HG03520 (cell line): Measurements from ENCODE around the gene FCHO1.

ENCODE experiments used
- ATAC-seq: cut with Tn5 transposase; IDR thresholded peaks from one replicate; pipeline ENCODE4 v1.9.1; 2021; ENCODE audit warnings: mild to moderate bottlenecking, moderate library complexity; ENCODE audit not compliant: unreplicated experiment

Gene FCHO1

DNA sequence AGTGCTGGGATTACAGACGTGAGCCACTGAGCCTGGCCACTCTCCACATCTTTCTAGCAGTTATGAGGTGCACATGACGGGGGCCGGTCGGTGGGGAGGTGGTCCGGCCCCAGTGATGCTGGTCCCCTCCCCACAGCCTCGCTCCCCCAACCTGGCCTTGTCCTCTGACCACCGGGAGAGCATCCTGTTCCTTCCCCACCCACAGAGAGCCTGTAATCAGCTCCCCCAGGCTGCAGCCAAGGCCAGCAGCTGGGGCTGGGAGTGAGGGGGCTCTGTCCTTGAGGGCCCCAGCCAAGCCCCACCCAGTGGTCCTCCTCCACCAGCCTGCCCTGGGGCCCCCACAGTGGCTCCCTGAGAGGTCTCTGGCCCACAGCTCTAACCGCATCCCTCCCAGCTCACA is 73.1 kb downstream of the FCHO1 start:
- ATAC-seq = no peak

DNA sequence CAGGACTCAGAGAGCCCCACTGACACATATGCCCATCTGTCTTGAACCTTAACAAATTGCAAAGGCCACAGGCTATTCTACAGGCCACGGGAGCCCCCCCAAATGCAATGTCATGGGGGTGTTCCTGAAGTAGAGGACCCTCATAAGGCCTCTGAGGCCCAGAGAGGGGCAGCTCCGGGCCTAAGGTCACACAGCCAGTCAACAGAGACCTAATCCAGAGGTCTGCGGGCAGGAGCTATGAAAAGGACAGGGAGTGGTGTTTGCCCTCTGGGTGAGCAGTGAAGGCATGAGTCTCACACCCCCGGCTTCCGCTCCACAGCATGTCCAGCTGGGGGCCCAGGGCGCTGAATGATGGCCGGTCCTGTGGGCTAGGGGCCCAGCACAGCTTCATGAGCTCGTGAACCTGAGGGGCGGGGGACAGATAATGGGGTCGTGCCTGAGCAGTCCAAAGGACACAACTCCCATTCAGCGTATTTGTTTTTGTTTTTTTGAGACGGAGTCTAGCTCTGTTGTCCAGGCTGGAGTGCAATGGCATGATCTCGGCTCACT is 75.3 kb downstream of the FCHO1 start:
- no peak for ATAC-seq

DNA sequence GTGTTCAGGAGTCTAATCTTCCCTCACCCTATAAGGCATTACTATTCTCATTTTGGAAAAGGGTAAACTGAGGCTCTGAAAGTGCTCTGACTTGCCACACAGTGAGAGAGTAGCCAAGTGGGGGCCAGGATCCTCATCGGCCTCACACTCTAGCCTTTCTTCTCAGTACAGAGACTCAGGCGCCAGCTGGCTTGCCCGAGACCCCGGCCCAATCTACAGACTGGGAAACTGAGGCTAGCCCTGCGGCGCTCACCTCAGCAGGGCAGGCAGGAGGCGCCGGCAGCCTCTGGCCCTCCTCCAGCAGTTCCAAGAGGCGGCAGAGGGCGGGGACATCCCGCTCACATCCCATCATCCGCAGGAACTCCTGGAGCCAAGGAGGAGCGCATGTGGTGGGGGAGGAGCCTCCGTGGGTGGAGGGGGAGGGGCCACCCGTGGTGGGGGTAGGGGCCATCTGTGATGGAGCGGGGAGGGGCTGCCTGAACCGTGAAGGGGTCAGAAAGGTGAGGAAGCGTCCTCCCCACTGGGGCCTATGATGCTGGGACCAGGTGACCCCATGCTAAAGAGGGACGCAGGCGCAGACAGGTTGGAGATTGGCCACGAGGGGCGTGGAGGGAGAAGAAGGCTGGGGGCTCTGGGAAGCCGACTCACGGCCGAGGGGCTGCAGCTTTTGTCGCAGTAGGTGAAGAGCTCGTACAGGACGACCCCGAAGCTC is 78.7 kb downstream of the FCHO1 start:
- ATAC-seq = no peak

DNA sequence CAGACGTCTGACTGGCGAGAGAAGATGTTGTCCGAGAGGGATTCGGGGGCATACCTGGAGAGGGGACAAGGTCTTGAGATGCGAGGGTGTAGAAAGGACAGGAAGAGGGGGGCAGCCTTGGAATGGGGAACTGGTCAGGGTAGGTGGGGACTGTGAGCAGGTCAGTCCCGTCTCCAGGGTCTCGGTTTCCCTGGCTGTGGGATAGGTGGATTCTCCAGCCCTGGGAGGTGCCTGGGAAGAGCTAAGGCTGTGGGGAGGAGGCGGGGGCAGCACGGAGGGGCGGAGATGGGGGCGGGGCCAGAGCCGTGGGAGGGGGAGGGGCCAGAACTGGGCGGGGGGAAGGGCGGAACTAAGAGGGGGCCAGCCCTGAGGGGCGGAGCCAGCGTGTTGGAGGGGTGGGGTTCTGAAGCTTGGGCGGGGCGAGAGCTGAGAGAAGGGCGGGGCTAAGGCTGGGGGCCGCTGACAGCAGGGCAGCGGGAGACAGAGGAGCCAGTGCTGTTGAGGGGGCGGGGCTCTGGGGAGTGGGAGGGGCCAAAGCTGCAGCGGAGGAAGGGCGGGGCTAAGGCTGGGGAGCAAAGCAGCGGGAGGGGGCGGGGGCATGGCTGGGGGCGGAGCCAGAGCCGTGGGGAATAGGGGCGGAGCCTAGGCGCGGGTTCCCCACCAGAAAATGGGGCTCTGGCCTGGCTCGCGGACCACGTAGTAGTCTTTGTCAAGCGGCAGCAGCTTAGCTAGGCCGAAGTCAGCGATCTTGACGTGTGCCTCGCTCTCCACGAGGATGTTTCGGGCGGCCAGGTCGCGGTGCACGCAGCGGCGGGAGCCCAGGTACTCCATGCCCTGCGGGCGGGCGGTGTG is 79.5 kb downstream of the FCHO1 start:
- ATAC-seq = no peak

DNA sequence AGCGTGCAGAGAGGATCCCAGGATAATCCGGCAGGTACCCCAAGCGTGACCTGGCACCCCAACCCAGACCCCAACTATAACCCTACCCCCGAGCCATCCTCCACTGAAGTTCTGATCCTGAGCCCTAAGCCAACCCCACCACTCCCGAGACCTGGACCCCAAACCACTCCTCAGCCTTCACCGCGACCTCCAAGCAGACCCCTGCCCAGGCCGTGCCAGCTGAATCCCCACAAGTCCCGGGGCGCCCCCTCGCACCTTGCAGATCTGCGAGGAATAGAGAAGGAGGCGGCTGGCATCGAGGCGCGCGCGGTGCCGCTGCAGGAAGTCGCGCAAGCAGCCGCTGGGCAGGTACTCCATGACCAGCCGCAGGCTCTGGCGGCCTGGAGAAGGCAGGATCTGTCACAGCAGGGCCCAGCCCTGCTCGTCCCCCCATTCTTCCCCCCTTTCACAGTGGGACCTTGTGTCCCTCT is 80.2 kb downstream of the FCHO1 start:
- no peak for ATAC-seq

DNA sequence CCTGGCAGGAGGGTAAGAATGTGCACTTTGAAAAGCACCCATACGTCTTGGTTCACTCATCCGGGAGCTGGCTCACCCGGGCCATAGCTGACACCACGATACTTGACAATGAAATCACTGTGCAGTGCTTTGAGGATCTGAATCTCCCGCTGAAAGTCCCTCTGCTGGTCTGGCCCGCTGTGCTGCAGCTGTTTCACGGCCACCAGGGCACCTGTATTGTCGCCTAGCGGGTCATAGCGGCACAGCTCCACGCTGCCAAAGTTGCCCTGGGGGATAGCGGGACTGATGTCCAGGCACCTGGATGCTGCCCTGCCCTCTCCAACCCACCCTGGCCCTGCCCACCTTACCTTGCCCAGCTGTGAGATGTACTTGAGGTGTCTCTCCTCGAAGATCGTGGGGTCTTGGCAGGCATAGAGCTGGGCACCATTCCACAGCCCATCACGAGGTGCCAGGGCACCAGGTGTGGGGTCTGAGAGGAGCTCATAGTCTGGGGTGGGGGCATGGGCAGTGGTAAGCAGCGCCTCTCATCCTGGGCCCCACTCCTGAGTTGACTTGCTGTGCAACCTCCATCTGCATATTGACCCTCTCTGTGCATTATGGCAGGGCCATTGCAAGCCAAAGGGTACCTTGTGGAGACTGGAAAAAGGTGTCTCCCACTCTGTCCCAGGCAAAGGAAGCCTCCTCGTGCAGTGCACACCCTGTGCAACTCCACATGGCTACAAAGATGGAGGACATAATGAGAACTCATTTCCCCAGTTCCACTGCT is 81.3 kb downstream of the FCHO1 start:
- no peak for ATAC-seq

GRCh38 chr19:17834350-17835181 is 83.3 kb downstream of the FCHO1 start:
- no peak for ATAC-seq

GRCh38 chr19:17835182-17836006 is 84.1 kb downstream of the FCHO1 start:
- no peak for ATAC-seq

DNA sequence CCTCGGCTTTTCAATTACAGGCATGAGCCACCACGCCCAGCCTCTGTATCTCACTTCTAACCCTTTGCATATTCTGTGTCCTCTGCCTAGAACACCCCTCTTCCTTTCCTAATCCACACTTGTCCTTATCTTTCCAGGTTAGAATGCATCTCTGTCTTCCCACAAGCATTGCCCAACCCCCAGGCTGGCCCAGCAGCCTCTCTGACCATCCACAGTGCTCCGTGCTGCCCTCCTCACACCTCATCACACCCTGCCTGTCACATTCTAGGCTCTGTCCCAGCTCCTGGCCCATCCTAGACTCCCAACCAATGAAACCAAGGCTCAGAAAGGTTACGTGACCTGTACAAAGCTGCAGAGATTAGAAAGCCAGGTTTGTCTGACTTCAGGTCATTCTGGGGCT is 85.3 kb downstream of the FCHO1 start:
- ATAC-seq = no peak

- no peak for ATAC-seq
Observed at GRCh38 chr19:17837972-17838371, 86.7 kb downstream of the FCHO1 start.
